Activated CD4-positive, CD25-positive, alpha-beta regulatory T cell (primary cell): ENCODE measurements around the gene COX7A2L.
"Not testable (repeated sequence)": the region's sequence is repeated elsewhere in the genome, so short reads cannot be mapped to it uniquely, and the experiment has no call there.

ENCODE experiments used
- DNase-seq, 4 experiments: peaks; one replicate each; lab custom pipeline; 2025; lab: John Stamatoyannopoulos, UW

Gene COX7A2L

GRCh38 chr2:42360890-42361727, at the start of gene COX7A2L:
TSS of gene COX7A2L (minus strand) at chr2:42361217. CDS start at chr2:42361161, 56 bp downstream.
- peak; percentile 86 to 94 (median 90) for DNase-seq

GRCh38 chr2:42408009-42408408, 47.0 kb upstream of the COX7A2L start:
- no peak for DNase-seq

- no peak for DNase-seq
These were observed 46.5 kb upstream of the COX7A2L start for GRCh38 chr2:42407476-42407875.

- no peak for DNase-seq
These were observed 43.7 kb upstream of the COX7A2L start for GRCh38 chr2:42404676-42405075.

GRCh38 chr2:42401773-42402172, 40.8 kb upstream of the COX7A2L start:
- no peak for DNase-seq

GRCh38 chr2:42398052-42398451, 37.0 kb upstream of the COX7A2L start:
- not testable (repeated sequence) for DNase-seq

- not testable (repeated sequence) for DNase-seq
These were observed 32.3 kb upstream of the COX7A2L start for GRCh38 chr2:42393320-42393719.

GRCh38 chr2:42392191-42392590, 31.2 kb upstream of the COX7A2L start:
- no peak for DNase-seq

GRCh38 chr2:42390401-42390969, 29.5 kb upstream of the COX7A2L start:
- no peak for DNase-seq

- DNase-seq: no peak
These were observed 25.7 kb upstream of the COX7A2L start for GRCh38 chr2:42386682-42387081.

GRCh38 chr2:42385225-42385624, 24.2 kb upstream of the COX7A2L start:
- DNase-seq: no peak

- no peak for DNase-seq
These were observed 23.0 kb upstream of the COX7A2L start for GRCh38 chr2:42383855-42384530.

GRCh38 chr2:42382144-42382543, 21.1 kb upstream of the COX7A2L start:
- DNase-seq: no peak

- not testable (repeated sequence) for DNase-seq
These were observed 19.0 kb upstream of the COX7A2L start for GRCh38 chr2:42380026-42380425.

- DNase-seq: no peak
These were observed 17.4 kb upstream of the COX7A2L start for GRCh38 chr2:42378415-42378814.

GRCh38 chr2:42376758-42377157, 15.7 kb upstream of the COX7A2L start:
- DNase-seq: no peak

- no peak for DNase-seq
These were observed 11.6 kb upstream of the COX7A2L start for GRCh38 chr2:42372474-42373200.

- no peak for DNase-seq
These were observed 10.8 kb upstream of the COX7A2L start for GRCh38 chr2:42371611-42372473.

GRCh38 chr2:42369532-42370229, 8.7 kb upstream of the COX7A2L start:
- no peak for DNase-seq

GRCh38 chr2:42368817-42369531, 8.0 kb upstream of the COX7A2L start:
- no peak for DNase-seq
